ENCODE data around the gene TACC2. TPM values are rescaled to one million over a fixed set of nuclear protein-coding genes. Genes with fewer than 3 reads are reported as not detected.

The TACC2 gene
- total and polyA plus RNA-seq, 9 of the 15 experiments (the other 6 are each of a cell fraction or from before 2014, with no cell fraction given), result under 0.01 to 0.35 (median 0.03) TPM; not detected in 6

GRCh38 chr10:122282253-122282671 lies 293.3 kb downstream of the TACC2 start:
- H3K36me3 ChIP-seq (ENCODE audit: control insufficient read depth, insufficient read depth, low read length), result no peaks in the 10 kb centered on the region
- POLR2A ChIA-PET, result interaction anchor here (0.6 kb wide), 1 partner anchor 9 kb away, joined by 4 read pairs; no protein-coding TSS in a partner anchor

More at GRCh38 chr10:122282253-122282671, 293.3 kb downstream of the TACC2 start:
- TF ChIP-seq ZNF282 (CRISPR knock-in tag; IDR thresholded peaks at IDR 0.05) (no peak), POLR3G (IDR thresholded peaks at IDR 0.05; ENCODE audit: extremely low read depth, insufficient read length, insufficient replicate concordance) (no peak), SMARCC2 (IDR thresholded peaks at IDR 0.05; ENCODE audit: low read depth) (no peak), TCF7L2 (IDR thresholded peaks at IDR 0.05; ENCODE audit: low read depth, low read length) (no peak), ZNF316 (IDR thresholded peaks at IDR 0.05) (no peak), PRMT5 (CRISPR knock-in tag; IDR thresholded peaks at IDR 0.05) (no peak), ZBTB43 (CRISPR knock-in tag; IDR thresholded peaks at IDR 0.05) (no peak), DPF2 (IDR thresholded peaks at IDR 0.05) (no peak), HIVEP1 (CRISPR knock-in tag; IDR thresholded peaks at IDR 0.05) (no peak), ZHX1 (conservative IDR thresholded peaks at IDR 0.05; ENCODE audit: low read length) (no peak)
- in situ Hi-C loops (cut with MboI) (no loop called here), intact Hi-C loops (cut with micrococcal nuclease) (no loop called here)
- no peaks in the 10 kb centered on the region; a peak in 1 of 5 replicates for H3K27me3 ChIP-seq (ENCODE audit: control insufficient read depth in 2 of 2, insufficient read depth in 2 of 2, low read length in 2 of 2)
- no peak overlapping the region for H3K27ac ChIP-seq (ENCODE audit: extremely low read depth, low read depth, low read length)
- H3K9me3 ChIP-seq (replicated peaks; ENCODE audit: control insufficient read depth, insufficient read depth, low read depth, low read length), result no peaks in the 10 kb centered on the region
- DNase-seq (ENCODE audit: extremely low read depth in 1 of 4, low spot score in 3 of 4) (no peak), FAIRE-seq (no peak), ATAC-seq (no peak)
- WGBS (ENCODE audit: insufficient coverage, low coverage, missing lambda C conversion rate), result 0% methylated on average over 8 of the region's 9 CpGs
- H3K9me1 ChIP-seq (ENCODE audit: control insufficient read depth, insufficient read depth, low read length), result no peaks in the 10 kb centered on the region
- no peaks in the 10 kb centered on the region for H3K79me2 ChIP-seq (ENCODE audit: control insufficient read depth, insufficient read depth, low read length)
- no peak overlapping the region for H2AFZ ChIP-seq (ENCODE audit: low read depth, low read length)
- H3K9ac ChIP-seq (ENCODE audit: insufficient read depth in 1 of 2, low read depth in 2 of 2, low read length in 2 of 2), result no peak overlapping the region
- CTCF ChIA-PET (ENCODE audit: low intra/inter-chr PET ratio), result no interaction called here
- H3K4me2 ChIP-seq (ENCODE audit: insufficient read depth, low read length), result no peak overlapping the region
- BruUV-seq (replicated peaks), result no TSS peak
- H3K4me3 ChIP-seq, result no peak overlapping the region
- H3K4me1 ChIP-seq (replicated peaks in 1 of 2; ENCODE audit: control insufficient read depth in 2 of 2, insufficient read depth in 2 of 2, low read length in 2 of 2), result no peaks in the 10 kb centered on the region
- no peaks in the 10 kb centered on the region; the same call in 1 of the 2 replicates for H4K20me1 ChIP-seq (replicated peaks; ENCODE audit: control insufficient read depth, insufficient read depth, low read length)
